T1000 (cell line): Measurements from ENCODE around the gene PIGN.
"Not testable (repeated sequence)": the region's sequence is repeated elsewhere in the genome, so short reads cannot be mapped to it uniquely, and the experiment has no call there.

Experiments
- DNase-seq: peaks from one replicate; lab custom pipeline; 2025; ENCODE audit warnings: mixed read lengths; lab: John Stamatoyannopoulos, UW

PIGN gene

DNA sequence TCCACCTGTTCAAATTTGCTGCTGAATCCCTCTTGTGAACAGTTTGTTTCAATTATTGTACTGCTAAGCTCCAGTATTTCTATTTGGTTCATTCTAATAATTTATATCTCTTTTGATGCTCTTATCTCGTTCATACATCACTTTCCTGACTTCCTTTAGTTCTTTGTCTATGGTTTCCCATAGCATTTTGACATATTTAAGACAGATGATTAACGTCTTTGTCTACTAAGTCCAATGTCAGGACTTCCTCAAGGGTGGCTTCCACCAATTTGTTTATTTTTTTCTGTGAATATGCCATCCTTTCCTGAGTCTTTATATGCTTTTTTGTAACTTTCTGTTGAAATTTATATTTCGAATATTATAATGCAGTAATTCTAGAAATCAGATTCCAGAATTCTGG, 9.6 kb downstream of the PIGN start:
- no peak for DNase-seq

DNA sequence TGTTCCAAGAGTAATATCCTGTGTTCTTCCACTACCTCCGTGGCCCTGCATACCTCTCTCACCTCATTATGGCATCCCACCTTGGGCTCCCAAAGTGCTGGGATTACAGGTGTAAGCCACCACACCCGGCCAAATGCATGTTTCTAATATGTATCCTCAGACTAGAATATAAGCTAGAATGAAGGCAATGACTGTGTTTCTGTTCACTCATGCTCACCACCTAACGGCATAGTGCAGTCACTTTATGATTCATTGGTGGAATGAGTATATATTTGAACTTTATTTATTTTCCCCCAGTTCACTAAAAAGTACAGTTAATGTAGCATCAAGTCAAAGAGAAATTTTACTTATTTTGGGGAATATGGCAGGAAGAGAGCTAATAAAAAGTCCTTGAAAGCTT, 11.3 kb downstream of the PIGN start:
- no peak for DNase-seq

DNA sequence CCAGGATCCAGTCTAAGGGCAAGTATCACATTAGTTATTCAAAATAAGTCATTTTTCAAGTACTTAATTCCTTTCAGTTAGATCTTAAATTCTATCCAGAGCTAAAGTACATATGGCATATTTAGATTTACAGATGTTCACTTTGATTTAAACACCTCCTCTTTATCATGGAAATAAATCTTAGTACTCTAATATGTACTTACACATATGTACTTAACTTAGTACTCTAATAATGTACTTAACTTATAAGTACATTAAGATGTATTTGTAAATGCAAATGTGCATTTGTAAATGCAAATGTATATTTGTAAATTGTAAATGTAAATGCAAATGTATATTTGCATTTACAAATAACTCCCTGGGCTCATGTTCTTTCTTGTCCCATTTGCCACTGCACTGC, 14.6 kb downstream of the PIGN start:
- no peak for DNase-seq

DNA sequence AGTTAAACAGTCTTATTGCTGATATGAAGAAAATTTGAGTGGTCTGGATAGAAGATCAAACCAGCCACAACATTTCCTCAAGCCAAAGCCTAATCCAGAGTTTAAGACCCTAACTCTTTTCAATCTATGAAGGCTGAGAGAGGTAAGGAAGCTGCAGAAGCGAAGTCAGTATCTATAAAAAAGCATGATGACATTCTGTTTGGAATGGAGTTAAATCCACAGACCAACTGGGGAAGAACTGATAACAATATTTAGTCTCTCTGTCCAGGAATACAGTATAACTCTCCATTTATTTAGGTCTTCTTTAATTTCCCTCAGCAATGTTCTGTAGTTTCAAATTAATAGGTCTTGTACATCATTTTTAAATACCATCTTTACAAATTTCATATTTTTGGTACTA, 16.0 kb downstream of the PIGN start:
- no peak for DNase-seq

DNA sequence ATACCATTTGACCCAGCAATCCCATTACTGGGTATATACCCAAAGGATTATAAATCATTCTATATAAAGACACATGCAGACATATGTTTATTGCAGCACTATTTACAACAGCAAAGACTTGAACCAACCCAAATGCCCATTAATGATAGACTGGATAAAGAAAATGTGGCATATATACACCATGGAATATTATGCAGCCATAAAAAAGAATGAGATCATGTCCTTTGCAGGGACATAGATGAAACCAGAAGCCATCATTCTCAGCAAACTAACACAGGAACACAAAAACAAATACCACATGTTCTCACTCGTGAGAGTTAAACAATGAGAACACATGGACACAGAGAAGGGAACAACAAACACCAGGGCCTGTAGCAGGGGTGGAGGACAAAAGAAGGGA, 20.3 kb downstream of the PIGN start:
- DNase-seq: not testable (repeated sequence)

DNA sequence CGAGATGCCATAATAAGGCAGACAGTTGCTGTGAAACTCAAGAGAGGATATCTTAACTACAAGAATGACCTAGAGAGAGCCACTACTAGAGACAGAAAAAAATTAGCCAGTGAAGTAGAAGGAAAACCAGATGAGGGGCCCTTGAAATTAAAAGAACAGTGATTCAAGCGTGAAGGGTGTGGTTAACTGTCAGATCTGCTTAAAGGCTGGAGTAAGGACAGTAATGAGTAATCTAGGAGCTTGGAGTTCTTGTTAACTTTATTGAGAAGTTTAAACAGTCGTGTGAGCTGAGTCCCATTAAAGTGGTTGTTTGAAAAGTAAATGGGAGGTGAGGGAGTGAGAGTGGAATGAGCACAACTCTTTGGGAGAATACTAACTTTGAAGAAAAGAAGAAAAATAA, 21.3 kb downstream of the PIGN start:
- DNase-seq: no peak

DNA sequence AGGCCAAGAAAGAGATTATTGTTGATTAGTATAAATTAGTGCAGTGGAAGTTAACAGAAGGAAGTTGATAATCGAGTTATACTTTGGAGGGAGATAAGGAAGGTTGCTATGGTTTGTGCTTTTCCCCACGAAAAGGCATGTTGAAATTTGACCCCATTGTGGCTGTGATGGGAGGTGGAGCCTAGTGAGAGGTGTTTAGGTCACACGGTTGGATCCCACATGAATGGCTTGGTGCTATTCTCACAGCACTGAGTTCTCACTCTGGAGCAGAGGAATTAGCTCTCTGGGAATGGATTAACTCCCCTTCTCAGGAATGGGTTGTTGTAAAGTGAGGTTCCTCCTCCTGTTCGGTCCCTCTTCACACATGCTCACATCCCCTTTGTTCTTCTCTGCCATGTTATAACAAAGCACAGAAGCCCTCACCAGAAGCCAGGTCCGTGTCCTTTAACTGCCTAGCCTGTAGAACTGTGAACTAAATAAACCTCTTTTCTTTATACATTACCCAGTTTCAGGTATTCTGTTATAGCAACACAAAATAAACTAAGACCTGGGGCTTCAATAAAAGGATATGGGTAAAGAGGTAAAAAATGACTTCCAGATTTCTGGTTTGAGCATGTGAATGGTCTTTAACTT, 21.9 kb downstream of the PIGN start:
- DNase-seq: no peak

DNA sequence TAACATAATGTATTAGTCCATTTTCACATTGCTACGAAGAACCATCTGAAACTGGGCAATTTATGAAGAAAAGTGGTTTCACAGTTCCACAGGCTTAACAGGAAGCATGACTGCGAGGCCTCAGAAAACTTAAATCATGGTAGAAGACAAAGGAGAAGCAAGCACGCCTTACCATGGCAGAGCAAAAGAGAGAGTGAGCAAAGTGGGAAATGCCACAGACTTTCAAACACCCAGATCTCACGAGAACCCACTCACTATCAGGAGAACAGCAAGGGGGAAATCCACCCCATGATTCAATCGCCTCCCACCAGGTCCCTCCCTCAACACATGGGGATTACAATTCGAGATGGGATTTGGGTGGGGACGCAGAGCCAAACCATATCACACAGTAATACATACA, 22.5 kb downstream of the PIGN start:
- no peak for DNase-seq

DNA sequence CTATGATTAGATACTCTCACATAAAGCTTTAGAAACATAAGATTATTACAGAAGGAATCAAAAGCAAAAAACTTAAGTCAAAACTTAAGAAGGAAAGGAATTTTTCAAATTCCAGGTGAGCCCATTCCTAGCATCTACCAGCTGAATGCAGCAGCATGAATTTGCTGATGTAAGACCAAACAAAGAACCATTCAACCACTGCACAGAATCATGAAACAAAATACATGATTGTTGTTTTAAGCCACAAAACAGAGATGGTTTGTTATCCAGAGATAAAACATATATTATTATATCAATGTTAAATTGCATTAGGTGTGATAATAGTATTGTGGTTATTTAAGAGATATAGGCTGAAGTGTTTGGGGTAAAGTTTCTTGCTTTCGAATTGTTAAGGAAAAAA, 29.0 kb downstream of the PIGN start:
- DNase-seq: no peak

DNA sequence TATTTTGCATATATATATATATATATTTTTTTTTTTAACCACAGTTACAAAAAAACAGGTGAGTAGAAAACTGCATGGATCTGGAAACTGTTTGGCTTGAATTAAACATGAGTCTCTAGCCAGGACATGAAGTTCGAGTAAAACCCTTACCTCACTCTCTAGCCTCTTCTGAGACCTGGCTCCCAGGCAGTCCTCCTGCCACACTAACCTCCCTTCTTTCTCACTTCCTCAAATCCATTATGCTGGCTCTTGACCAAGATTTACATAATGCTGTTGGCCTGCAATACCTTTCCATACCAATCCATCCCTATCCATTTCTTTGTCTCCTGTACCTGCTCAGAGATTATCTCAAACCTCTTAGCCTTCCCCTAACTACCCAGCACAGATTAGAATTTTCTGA, 34.0 kb downstream of the PIGN start:
- no peak for DNase-seq

DNA sequence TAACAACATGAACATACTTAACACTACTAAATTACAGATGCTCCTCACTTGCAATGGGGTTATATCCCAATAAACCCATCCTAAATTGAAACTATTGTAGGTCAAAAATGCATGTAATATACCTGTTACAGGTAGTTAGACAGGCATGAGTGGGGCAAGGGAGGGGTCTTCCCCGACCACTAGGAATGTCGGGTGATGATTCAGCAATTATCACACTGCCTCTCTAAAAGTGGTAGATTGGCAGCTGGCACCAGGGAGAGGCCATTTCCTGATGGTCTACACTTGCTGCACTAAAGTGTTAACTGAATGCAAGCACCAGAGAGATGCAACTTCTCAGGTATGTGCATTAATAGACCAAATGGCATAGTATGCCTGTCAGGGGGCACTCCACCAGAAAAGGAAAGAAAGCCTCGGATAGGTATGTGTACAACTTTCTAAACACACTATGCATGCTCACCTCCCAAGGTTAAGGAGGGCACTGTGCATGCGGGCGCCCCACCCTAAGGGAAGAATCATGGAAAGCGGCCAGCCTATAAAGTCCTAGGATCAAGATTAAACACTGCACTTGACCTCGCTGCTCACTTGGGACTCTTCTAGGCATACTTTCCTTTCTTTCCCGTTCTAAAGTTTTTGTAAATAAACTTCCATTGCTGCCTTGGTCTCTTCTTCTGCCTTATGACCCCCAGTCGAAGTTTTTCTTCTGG, 35.6 kb downstream of the PIGN start:
- DNase-seq: no peak

DNA sequence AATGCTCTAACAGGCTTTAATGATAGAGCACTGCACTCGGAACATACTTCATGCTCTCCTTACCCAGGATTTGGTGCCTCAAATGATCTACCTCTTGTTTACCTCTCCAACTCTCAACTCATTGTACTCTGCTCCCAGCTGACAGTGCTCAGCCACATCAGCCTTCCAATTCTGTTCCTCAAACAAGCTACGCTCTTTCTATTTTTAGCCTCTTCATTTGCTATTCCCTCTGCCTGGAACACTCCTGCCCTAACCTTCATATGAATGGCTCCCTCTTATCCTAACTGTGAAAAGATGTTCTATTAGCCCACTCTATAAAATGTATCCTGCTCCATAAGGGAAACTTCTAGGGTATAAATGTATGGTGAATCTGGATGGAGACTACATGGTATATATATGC, 42.5 kb downstream of the PIGN start:
- no peak for DNase-seq

DNA sequence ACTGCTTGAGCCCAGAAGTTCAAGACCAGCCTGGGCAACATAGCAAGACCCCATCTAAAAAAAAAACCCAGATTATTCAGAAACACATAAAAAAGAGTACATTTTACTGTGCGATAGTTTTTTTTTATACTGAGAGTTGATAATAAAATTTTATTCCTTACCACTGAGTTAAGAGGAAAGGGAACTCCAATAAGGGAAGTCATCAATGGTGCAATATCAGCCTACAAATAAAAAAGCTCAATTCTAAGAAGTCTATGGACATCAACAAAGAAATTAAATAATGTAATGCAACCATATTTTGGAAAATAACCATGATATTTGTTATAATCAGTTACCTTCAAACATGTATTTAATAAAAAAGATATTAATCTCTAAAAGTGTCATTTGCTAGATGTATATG, 46.6 kb downstream of the PIGN start:
- DNase-seq: no peak

DNA sequence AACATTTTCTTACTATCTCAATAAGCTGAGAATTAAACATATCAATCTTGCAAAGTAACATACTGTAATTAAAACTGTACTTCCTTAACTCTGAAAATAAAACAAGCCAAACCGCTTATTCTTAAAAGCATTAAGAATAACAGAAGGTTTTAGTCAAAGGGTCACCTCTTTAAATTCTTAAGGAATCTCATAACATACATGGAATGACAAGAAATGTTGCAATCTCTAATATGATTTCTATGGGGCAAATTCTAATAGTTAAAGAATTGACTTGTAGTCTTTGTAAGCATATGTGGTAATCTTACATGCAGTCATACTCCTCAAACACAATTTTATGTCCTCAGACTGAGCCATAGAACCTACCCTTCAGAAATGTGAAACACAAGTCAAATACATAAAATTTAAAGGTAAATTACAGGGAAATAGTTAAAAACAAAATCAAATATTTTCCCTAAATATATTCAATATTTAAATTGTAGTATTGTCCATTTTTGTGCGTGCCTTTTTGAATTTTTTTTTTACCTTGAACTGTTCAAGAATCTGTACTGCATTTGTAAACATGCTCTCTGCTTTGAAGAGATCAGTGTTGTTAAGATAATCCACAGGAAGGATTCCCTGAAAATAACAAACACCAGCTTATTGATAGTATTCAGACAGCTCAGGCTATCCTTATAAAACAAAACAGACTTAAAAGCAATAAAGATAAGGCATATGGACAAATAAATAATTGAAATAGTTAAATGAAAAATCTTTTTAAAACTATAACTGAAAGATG, 48.2 kb downstream of the PIGN start:
- DNase-seq: no peak

DNA sequence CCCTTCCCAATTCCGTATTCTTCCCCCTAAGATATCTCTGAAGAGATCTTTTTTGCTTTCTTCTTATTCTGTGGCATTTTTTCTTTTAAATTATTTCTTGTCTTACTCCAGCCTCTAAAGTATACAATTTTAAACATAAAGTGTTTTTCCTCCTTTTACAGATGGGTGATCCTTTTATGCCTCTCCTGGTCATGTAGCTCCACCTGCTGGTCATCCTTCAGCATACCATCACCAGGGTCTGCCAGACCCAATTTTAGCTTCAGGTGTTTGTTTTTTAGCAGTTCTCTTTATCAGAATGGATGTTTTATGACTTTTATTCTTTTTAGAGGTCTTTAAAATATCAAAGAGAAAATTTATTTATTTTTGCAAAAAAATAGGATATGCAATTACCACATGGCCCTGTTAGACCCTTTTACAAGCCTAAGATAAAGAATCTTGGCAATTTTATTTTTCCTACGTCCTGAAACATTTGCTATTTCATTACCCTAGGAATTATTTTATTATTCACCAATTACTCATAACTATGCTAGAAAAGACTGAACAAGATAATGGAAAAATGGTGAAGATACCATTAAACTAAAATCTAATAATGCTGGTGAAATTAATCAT, 55.5 kb downstream of the PIGN start:
- DNase-seq: no peak

DNA sequence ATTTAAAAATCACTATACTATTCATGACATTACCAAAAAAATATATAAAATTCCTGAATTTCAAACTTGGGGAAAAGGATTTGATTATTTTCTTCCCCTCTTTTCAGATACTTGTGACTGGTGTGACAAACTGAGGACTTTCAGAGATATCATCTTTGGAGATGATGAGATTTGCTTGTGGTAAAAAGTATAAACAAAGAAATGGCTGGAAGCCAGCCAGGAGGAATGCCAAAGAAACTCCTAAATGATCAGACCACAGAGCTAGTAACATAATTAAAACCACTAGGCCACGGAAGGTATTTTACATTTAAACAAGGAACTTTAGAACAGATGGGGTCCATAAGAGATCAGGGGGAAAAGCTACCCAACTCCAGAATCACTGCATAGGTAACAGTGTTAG, 58.7 kb downstream of the PIGN start:
- no peak for DNase-seq

DNA sequence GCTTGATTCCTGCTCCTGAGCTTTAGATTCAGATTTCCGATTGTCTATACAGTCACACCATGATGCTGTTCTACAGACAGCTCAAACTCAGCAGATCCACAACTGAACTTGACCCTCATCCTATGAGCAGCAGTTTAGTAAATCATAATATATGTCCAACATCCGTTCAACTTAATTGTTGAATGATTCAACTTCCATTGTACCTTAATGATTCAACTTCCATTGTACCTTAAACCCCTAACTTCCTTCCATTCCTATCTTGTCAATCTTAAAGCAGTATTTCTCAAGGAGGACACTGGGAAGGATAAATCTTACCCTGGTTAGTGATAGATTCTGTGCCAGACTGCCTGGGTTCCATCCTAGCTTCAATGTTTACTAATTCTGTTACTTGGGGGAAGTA, 60.1 kb downstream of the PIGN start:
- DNase-seq: no peak

DNA sequence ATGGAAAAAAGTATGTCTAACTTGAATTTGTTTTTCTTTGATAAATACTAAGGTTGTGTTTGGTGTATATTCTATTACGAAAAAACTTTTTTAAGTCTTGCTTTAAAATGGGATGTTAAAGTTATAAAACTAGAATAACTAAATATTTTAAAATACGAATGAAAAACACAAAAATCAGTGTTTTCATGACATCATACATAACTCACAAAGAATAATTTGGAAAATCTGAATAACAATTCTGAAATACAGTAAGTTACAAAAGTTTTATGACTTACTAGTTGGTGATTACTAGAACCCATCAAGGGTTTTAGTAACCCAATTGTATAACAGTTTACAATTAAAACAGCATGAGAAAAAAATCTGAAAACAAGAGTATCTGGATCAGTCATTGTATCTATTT, 61.2 kb downstream of the PIGN start:
- no peak for DNase-seq

DNA sequence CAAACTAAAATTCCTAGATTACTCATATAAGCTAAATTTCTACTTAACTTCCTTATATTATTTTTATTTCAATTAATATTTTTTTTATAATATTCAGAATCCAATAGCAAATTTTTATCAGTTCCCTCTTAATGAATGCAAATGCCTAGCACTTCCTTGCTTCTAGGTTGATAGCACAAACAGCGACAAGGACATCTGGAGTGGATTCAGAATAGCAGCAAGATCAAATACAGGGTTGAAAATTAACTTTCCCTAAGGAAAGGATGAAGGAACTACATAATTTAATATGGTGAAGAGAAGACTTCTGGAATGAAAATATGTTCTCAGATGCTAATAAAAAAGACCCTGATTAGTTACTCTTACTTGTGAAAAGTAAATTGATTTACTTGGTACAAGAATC, 64.5 kb downstream of the PIGN start:
- no peak for DNase-seq

DNA sequence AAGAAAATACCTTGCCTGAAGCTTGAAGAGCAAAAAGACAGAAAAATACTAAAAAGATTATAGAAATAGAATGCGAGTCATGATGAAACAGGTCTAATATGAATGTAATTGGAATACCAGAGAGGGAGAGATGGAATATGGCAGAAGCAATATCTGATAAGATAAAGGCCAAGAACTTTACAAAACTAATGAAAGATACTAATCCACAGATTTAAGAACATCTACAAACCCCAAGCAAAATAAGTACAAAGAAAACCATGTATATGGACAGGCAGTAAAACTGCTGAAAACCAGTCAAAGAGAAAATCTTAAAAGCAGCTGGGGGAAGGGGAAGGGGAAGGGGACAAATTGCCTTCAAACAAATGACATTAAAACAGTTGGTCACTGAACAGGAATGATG, 67.0 kb downstream of the PIGN start:
- no peak for DNase-seq

DNA sequence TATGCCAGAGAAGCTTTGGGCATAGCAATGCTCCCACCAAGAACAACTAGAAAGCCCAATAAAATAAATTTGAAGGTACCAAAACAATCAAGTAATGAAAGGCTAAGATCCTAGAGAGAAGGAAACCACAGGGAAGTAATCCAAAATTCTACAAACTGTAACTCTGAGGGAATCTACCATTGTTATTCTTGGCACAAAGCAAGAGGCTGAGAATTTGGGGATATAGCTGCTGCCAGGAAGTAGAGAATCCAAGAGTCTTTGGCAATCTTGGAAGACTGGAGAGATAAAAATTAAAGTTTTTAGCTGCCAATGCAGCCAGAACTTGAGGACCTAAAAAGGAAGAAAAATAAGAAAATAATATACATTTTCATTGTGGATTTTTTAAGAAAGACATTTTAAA, 68.5 kb downstream of the PIGN start:
- DNase-seq: no peak

DNA sequence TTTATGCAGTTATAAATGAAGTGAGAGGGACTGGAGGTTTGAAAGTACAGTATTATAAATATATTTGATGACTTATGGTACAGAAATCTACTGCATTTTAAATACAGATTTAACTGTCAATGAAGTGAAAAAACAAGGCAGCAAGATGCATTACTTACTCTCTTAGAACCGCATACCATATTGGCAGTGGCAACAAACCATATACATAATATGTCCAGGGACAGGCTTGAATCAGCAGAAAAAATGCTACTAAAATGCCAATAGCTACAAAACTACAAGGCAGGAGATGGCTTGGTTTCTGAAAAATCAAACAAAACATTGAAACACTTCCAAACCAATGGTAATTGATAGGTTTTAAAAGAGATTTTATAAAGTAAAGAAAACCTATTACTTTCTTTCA, 77.2 kb downstream of the PIGN start:
- no peak for DNase-seq

DNA sequence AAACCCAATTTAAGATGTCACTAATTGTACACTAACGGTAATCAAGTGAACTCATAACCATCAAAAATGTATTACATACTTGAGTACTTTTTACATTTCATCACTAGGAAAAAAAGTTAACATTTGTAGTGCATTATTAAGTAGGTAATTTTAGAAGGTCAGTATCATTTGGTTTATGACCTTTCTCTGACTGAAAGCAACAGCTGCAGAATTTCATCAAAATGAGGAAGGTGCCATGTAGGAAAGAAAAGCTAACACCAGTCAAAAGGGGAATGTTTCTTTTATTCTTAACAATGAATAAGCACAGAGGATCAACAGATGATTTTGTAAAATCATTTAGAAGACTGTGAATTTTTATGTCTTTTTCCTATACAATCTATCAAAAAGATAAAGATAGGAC, 79.0 kb downstream of the PIGN start:
- DNase-seq: no peak
